Activated naive CD4-positive, alpha-beta T cell treated with anti-CD3 and anti-CD28 coated beads, Interleukin-2, amount 50 U/mL, for 24 hours (primary cell): ENCODE data around the gene GJA1.

Experiments
- H3K27ac Mint-ChIP-seq: one replicate; pipeline ENCODE4 v1.8.0; 2021; ENCODE audit warnings: mild to moderate bottlenecking, mixed read lengths
- H3K27me3 Mint-ChIP-seq: one replicate; pipeline ENCODE4 v1.8.0; 2021; ENCODE audit warnings: mixed read lengths
- H3K36me3 Mint-ChIP-seq: one replicate; pipeline ENCODE4 v1.8.0; 2021; ENCODE audit warnings: mixed read lengths
- H3K4me1 Mint-ChIP-seq: one replicate; pipeline ENCODE4 v1.8.0; 2021; ENCODE audit warnings: mixed read lengths
- H3K4me3 Mint-ChIP-seq: one replicate; pipeline ENCODE4 v1.8.0; 2021; ENCODE audit warnings: mild to moderate bottlenecking, mixed read lengths
- H3K9me3 Mint-ChIP-seq: one replicate; pipeline ENCODE4 v1.8.0; 2021; ENCODE audit warnings: mixed read lengths

The GJA1 gene

DNA sequence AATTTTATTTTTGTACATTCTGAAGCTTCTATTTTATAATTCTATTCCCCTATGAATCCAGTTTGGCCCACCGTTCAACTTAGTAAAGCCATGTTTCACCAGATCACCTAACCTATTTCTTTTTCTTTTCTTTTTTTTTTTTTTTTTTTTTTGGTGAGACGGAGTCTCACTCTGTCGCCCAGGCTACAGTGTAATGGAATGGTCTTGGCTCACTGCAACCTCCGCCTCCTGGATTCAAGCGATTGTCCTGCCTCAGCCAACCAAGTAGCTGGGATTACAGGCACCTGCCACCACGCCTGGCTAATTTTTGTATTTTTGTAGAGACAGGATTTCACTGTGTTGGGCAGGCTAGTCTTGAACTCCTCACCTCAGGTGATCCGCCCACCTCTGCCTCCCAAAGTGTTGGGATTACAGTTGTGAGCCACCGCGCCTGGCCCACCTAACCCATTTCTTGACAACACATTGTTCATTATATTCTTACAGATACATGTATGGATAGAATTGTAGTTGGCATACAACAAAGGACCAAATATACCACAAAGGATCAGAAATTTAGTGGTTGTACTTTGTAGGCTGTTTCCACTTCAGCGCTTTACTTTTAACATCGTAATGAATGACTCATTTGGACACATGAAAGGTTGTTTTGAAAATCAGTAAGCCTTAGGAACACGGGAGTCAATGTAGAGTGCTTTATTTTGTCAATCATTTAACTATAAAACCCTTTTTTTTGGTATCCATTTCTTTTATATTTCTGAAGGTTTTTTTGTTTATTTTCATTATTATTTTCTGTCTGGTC is 63.2 kb downstream of the GJA1 start:
- H3K27ac Mint-ChIP-seq, result no peak overlapping the region
- no peaks in the 10 kb centered on the region for H3K36me3 Mint-ChIP-seq
- no peaks in the 10 kb centered on the region for H3K9me3 Mint-ChIP-seq
- peaks cover 2% of the 10 kb centered on the region for H3K4me1 Mint-ChIP-seq
- no peaks in the 10 kb centered on the region for H3K27me3 Mint-ChIP-seq
- H3K4me3 Mint-ChIP-seq, result no peak overlapping the region
